NCI-H2107 treated with DMSO at 0.1 percent for 48 hours (cell line): ENCODE measurements around the gene CARMIL3.

Source experiments
- DNase-seq: peaks from one replicate; lab custom pipeline; 2025; ENCODE audit not compliant: unreplicated experiment; lab: John Stamatoyannopoulos, UW

CARMIL3 gene

GRCh38 chr14:24075485-24076301 is 23.9 kb downstream of the CARMIL3 start:
- peak; percentile 26 for DNase-seq

GRCh38 chr14:24076302-24076601 is 24.4 kb downstream of the CARMIL3 start:
- no peak for DNase-seq

- no peak for DNase-seq
Measured at GRCh38 chr14:24077086-24077485, 25.3 kb downstream of the CARMIL3 start.

GRCh38 chr14:24078146-24078545 is 26.3 kb downstream of the CARMIL3 start:
- peak; percentile 47 for DNase-seq

GRCh38 chr14:24079491-24080141 is 27.8 kb downstream of the CARMIL3 start:
- DNase-seq, result no peak

- no peak for DNase-seq
Measured at GRCh38 chr14:24080142-24080530, 28.3 kb downstream of the CARMIL3 start.

GRCh38 chr14:24080888-24081738 is 29.3 kb downstream of the CARMIL3 start:
- peak; percentile 63 for DNase-seq

GRCh38 chr14:24081739-24082211 is 30.0 kb downstream of the CARMIL3 start:
- DNase-seq, result no peak

GRCh38 chr14:24082411-24083080 is 30.7 kb downstream of the CARMIL3 start:
- no peak for DNase-seq

GRCh38 chr14:24083462-24083861 is 31.7 kb downstream of the CARMIL3 start:
- no peak for DNase-seq

- no peak for DNase-seq
Measured at GRCh38 chr14:24084440-24084839, 32.6 kb downstream of the CARMIL3 start.

- no peak for DNase-seq
Measured at GRCh38 chr14:24085215-24085614, 33.4 kb downstream of the CARMIL3 start.

- no peak for DNase-seq
Measured at GRCh38 chr14:24086193-24086955, 34.6 kb downstream of the CARMIL3 start.

GRCh38 chr14:24087004-24087403 is 35.2 kb downstream of the CARMIL3 start:
- no peak for DNase-seq

GRCh38 chr14:24088095-24088494 is 36.3 kb downstream of the CARMIL3 start:
- no peak for DNase-seq

GRCh38 chr14:24089890-24090289 is 38.1 kb downstream of the CARMIL3 start:
- DNase-seq, result no peak

GRCh38 chr14:24092110-24092504 is 40.3 kb downstream of the CARMIL3 start:
- no peak for DNase-seq

- no peak for DNase-seq
Measured at GRCh38 chr14:24092505-24093206, 40.8 kb downstream of the CARMIL3 start.

GRCh38 chr14:24093207-24093900 is 41.5 kb downstream of the CARMIL3 start:
- DNase-seq, result no peak
